ENCODE data around the gene CDH4.

CDH4 gene

DNA sequence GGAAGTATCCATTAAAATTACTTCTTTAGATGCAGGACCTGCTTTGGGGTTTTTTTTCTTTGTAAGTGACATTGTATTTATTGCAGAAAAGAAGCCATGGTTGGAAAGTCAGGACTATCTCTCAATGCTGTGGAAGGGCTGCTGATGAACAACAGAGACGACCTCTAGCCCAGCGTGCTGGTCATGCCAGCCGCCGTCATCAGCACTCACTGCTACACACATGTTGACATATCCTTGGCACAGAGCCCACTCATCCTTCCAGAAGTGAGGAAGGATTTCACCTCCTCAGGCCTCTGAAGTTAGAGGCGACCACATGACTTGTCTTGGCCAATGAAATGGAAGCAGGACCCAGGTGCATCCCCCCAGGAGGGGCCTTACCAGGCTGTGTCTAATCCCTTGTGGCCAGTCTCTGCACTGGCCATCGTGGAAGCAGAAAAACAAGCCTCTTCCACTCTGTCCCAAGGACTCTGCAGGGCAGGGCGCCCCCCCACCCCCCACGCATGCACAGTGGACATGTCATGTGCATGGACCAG, 470.2 kb downstream of the CDH4 start:
- TF ChIP-seq CREB1 (IDR thresholded peaks at IDR 0.05; ENCODE audit: low read depth) (no peak), CEBPB (IDR thresholded peaks at IDR 0.05) (no peak), TCF12 (IDR thresholded peaks at IDR 0.05; ENCODE audit: low read depth) (no peak), RAD21 (IDR thresholded peaks at IDR 0.05; ENCODE audit: low read depth) (no peak), EP300 (IDR thresholded peaks at IDR 0.05; ENCODE audit: borderline replicate concordance) (no peak), TEAD4 (IDR thresholded peaks at IDR 0.05) (no peak)
- TF ChIP-seq, protein P1, sequence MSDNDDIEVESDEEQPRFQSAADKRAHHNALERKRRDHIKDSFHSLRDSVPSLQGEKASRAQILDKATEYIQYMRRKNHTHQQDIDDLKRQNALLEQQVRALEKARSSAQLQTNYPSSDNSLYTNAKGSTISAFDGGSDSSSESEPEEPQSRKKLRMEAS (IDR thresholded peaks at IDR 0.05), result no peak

DNA sequence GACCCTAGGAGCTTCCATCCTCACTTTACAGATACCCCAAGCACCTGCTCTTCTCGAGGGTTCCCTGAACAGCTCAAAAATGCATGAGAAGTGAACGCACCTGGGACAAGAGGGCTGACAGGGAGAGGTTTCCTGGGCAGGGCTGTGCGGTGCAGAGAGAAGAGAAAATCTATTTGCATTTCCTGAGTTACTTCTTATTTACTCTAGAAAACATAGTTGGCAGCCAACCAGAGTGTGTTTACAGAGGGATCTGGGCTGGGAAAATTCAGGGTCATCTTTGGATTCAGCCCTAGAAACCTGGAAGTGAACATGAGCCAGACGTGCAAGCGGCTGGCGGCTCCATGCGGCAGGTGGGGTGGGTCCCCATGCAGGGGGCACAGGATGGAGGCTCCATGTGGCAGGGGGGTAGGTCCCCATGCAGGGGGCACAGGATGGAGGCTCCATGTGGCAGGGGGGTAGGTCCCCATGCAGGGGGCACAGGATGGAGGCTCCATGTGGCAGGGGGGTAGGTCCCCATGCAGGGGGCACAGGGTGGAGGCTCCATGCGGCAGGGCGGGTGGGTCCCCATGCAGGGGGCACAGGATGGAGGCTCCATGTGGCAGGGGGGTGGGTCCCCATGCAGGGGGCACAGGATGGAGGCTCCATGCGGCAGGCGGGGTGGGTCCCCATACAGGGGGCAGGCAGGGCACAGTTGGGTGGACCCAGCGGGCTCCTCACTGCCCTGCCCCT, 471.6 kb downstream of the CDH4 start:
- TF ChIP-seq, protein P2, sequence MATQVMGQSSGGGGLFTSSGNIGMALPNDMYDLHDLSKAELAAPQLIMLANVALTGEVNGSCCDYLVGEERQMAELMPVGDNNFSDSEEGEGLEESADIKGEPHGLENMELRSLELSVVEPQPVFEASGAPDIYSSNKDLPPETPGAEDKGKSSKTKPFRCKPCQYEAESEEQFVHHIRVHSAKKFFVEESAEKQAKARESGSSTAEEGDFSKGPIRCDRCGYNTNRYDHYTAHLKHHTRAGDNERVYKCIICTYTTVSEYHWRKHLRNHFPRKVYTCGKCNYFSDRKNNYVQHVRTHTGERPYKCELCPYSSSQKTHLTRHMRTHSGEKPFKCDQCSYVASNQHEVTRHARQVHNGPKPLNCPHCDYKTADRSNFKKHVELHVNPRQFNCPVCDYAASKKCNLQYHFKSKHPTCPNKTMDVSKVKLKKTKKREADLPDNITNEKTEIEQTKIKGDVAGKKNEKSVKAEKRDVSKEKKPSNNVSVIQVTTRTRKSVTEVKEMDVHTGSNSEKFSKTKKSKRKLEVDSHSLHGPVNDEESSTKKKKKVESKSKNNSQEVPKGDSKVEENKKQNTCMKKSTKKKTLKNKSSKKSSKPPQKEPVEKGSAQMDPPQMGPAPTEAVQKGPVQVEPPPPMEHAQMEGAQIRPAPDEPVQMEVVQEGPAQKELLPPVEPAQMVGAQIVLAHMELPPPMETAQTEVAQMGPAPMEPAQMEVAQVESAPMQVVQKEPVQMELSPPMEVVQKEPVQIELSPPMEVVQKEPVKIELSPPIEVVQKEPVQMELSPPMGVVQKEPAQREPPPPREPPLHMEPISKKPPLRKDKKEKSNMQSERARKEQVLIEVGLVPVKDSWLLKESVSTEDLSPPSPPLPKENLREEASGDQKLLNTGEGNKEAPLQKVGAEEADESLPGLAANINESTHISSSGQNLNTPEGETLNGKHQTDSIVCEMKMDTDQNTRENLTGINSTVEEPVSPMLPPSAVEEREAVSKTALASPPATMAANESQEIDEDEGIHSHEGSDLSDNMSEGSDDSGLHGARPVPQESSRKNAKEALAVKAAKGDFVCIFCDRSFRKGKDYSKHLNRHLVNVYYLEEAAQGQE (IDR thresholded peaks at IDR 0.05; ENCODE audit: low read depth), result no peak
- no peak for TF ChIP-seq TEAD4 (IDR thresholded peaks at IDR 0.05)
- no peak for TF ChIP-seq NFIC (IDR thresholded peaks at IDR 0.05)
- no peak for TF ChIP-seq CEBPB (IDR thresholded peaks at IDR 0.05)
- TF ChIP-seq EGR1 (IDR thresholded peaks at IDR 0.05), result no peak
- no peak for TF ChIP-seq TAF1 (IDR thresholded peaks at IDR 0.05; ENCODE audit: low read depth)
- no peak for TF ChIP-seq RAD21 (IDR thresholded peaks at IDR 0.05; ENCODE audit: low read depth)
- TF ChIP-seq CREB1 (IDR thresholded peaks at IDR 0.05; ENCODE audit: low read depth), result no peak
- no peak for TF ChIP-seq FOXM1 (IDR thresholded peaks at IDR 0.05; ENCODE audit: borderline replicate concordance, low read depth)
- no peak for TF ChIP-seq EP300 (IDR thresholded peaks at IDR 0.05; ENCODE audit: borderline replicate concordance)
- TF ChIP-seq, protein P1 (IDR thresholded peaks at IDR 0.05), result no peak
- TF ChIP-seq YY1 (IDR thresholded peaks at IDR 0.05; ENCODE audit: low read depth), result no peak
- TF ChIP-seq TCF12 (IDR thresholded peaks at IDR 0.05; ENCODE audit: low read depth), result no peak
- TF ChIP-seq ZBTB7A (IDR thresholded peaks at IDR 0.05; ENCODE audit: low read depth), result no peak

DNA sequence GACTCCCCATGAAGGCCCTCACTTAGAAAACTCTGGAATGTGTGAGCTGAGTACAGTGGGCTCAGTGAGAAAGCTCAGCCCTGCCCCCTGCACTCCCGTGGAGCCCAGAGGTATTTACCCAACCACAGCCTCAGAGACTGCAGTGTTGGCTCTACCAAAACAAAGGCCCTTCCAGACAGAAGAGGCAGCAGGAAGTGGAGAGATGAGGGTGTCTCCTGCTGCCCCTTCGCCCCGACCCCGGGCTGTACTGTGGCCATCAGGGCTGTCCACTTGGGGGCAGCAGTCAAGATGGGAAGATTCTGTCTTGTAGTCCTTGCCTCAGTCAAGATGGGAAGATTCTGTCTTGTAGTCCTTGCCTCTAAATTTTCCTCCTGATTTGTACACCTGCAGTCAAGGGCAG, 472.3 kb downstream of the CDH4 start:
- TF ChIP-seq EP300 (IDR thresholded peaks at IDR 0.05; ENCODE audit: borderline replicate concordance) (no peak), EGR1 (IDR thresholded peaks at IDR 0.05) (no peak), YY1 (IDR thresholded peaks at IDR 0.05; ENCODE audit: low read depth) (no peak), TCF12 (IDR thresholded peaks at IDR 0.05; ENCODE audit: low read depth) (no peak), RAD21 (IDR thresholded peaks at IDR 0.05; ENCODE audit: low read depth) (no peak), FOXM1 (IDR thresholded peaks at IDR 0.05; ENCODE audit: borderline replicate concordance, low read depth) (no peak), ZBTB7A (IDR thresholded peaks at IDR 0.05; ENCODE audit: low read depth) (no peak)
- TF ChIP-seq, protein P1 (IDR thresholded peaks at IDR 0.05), result no peak
- TF ChIP-seq, protein P3, sequence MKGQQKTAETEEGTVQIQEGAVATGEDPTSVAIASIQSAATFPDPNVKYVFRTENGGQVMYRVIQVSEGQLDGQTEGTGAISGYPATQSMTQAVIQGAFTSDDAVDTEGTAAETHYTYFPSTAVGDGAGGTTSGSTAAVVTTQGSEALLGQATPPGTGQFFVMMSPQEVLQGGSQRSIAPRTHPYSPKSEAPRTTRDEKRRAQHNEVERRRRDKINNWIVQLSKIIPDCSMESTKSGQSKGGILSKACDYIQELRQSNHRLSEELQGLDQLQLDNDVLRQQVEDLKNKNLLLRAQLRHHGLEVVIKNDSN (IDR thresholded peaks at IDR 0.05), result no peak
- TF ChIP-seq, protein P2 (IDR thresholded peaks at IDR 0.05; ENCODE audit: low read depth), result no peak

DNA sequence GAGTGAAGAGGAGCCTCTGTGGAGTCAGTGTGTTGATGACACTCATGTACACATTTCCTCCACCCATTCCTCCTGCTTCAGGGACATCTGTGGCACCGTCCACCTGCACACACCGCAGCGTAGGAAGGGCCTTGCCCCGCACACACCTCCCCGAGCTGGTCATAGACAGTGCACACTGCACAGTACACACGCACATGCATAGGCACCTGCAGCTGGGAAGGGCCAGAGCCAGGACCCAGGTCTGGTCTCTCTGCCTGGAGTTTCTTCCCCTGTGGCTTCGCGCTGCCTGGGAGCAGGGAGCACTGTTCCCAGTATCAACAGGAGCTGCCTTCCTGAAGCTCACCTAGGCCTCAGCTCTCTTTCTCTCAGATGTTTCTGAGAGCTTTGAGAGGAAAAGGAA, 473.1 kb downstream of the CDH4 start:
- TF ChIP-seq ZBTB7A (IDR thresholded peaks at IDR 0.05; ENCODE audit: low read depth) (no peak), CREB1 (IDR thresholded peaks at IDR 0.05; ENCODE audit: low read depth) (no peak), CEBPB (IDR thresholded peaks at IDR 0.05) (no peak), TAF1 (IDR thresholded peaks at IDR 0.05; ENCODE audit: low read depth) (no peak), YY1 (IDR thresholded peaks at IDR 0.05; ENCODE audit: low read depth) (no peak), TEAD4 (IDR thresholded peaks at IDR 0.05) (no peak), FOXM1 (IDR thresholded peaks at IDR 0.05; ENCODE audit: borderline replicate concordance, low read depth) (no peak), EGR1 (IDR thresholded peaks at IDR 0.05) (no peak), RAD21 (IDR thresholded peaks at IDR 0.05; ENCODE audit: low read depth) (no peak), TCF12 (IDR thresholded peaks at IDR 0.05; ENCODE audit: low read depth) (no peak), NFIC (IDR thresholded peaks at IDR 0.05) (no peak), EP300 (IDR thresholded peaks at IDR 0.05; ENCODE audit: borderline replicate concordance) (no peak)
- TF ChIP-seq, protein P1 (IDR thresholded peaks at IDR 0.05), result no peak
- TF ChIP-seq, protein P2 (IDR thresholded peaks at IDR 0.05; ENCODE audit: low read depth), result no peak
- TF ChIP-seq, protein P3 (IDR thresholded peaks at IDR 0.05), result no peak

Measured in Ishikawa (cell line).